HepG2 (cell line): Measurements from ENCODE around the gene CRLF1. TPM values are rescaled to one million over a fixed set of nuclear protein-coding genes. Genes with fewer than 3 reads are reported as not detected.

Source experiments
- ATF1 ChIP-seq: IDR thresholded peaks from 2 replicates; pipeline ENCODE4 v1.6.1; 2016; ENCODE audit warnings: mild to moderate bottlenecking, control low read depth
- CBFB ChIP-seq: sonication (generic); formaldehyde crosslinking; IDR thresholded peaks from 2 replicates; pipeline ENCODE4 v1.4.0; 2020; ENCODE audit warnings: missing genetic modification reagents
- CREB1 ChIP-seq, 2 experiments: fragments of 450-650 bp in 1 of 2; IDR thresholded peaks; 2 replicates each; pipeline ENCODE4 v1.6.1; 2016 to 2017; ENCODE audit warnings: control low read depth in 1 of 2, mild to moderate bottlenecking in 1 of 2, missing compliant biosample characterization in 1 of 2, missing genetic modification characterization in 1 of 2
- FOXK1 ChIP-seq: sonication (generic); formaldehyde crosslinking; IDR thresholded peaks from 2 replicates; pipeline ENCODE4 v1.4.0; 2020; ENCODE audit warnings: low read depth, missing genetic modification reagents, borderline replicate concordance
- GATAD1 ChIP-seq: IDR thresholded peaks from 2 replicates; pipeline ENCODE4 v1.6.1; 2016; ENCODE audit warnings: missing genetic modification reagents, missing compliant biosample characterization
- HDAC1 ChIP-seq: sonication (generic); formaldehyde crosslinking; IDR thresholded peaks from 2 replicates; pipeline ENCODE4 v1.5.1; 2020; ENCODE audit warnings: mild to moderate bottlenecking, missing genetic modification reagents
- NFATC3 ChIP-seq: sonication (generic); formaldehyde crosslinking; IDR thresholded peaks from 2 replicates; pipeline ENCODE4 v1.5.1; 2020; ENCODE audit warnings: mild to moderate bottlenecking, missing genetic modification reagents
- PITX1 ChIP-seq: sonication (generic); formaldehyde crosslinking; IDR thresholded peaks from 2 replicates; pipeline ENCODE4 v1.5.1; 2020; ENCODE audit warnings: mild to moderate bottlenecking, missing genetic modification reagents
- TAF15 ChIP-seq: fragments of 200-400 bp; formaldehyde crosslinking; IDR thresholded peaks from one replicate; pipeline ENCODE4 v1.6.1; 2018; ENCODE audit warnings: mild to moderate bottlenecking, low read depth, low read length; ENCODE audit not compliant: poor library complexity, severe bottlenecking
- TRAFD1 ChIP-seq: sonication (generic); formaldehyde crosslinking; IDR thresholded peaks from 2 replicates; pipeline ENCODE4 v1.5.1; 2020; ENCODE audit warnings: missing genetic modification reagents, mild to moderate bottlenecking, borderline replicate concordance
- YEATS4 ChIP-seq: sonication (generic); formaldehyde crosslinking; IDR thresholded peaks from 2 replicates; pipeline ENCODE4 v1.4.0; 2020; ENCODE audit warnings: missing genetic modification reagents, borderline replicate concordance
- ZBTB25 ChIP-seq: IDR thresholded peaks from 2 replicates; pipeline ENCODE4 v1.6.1; 2018; ENCODE audit warnings: missing genetic modification reagents
- ZBTB4 ChIP-seq: sonication (generic); formaldehyde crosslinking; IDR thresholded peaks from 2 replicates; pipeline ENCODE4 v1.4.0; 2020; ENCODE audit warnings: missing genetic modification reagents, mild to moderate bottlenecking, borderline replicate concordance
- ZFX ChIP-seq: sonication (generic); formaldehyde crosslinking; IDR thresholded peaks from 2 replicates; pipeline ENCODE4 v1.4.0; 2020; ENCODE audit warnings: mild to moderate bottlenecking, low read depth, missing genetic modification reagents, moderate library complexity
- ZNF264 ChIP-seq: sonication (generic); formaldehyde crosslinking; IDR thresholded peaks from 2 replicates; pipeline ENCODE4 v1.4.0; 2020; ENCODE audit warnings: missing genetic modification reagents
- ZNF557 ChIP-seq: sonication (generic); formaldehyde crosslinking; IDR thresholded peaks from 2 replicates; pipeline ENCODE4 v1.4.0; 2020; ENCODE audit warnings: missing genetic modification reagents
- ZNF563 ChIP-seq: sonication (generic); formaldehyde crosslinking; IDR thresholded peaks from 2 replicates; pipeline ENCODE4 v1.8.0; 2022; ENCODE audit warnings: mild to moderate bottlenecking, moderate library complexity, missing genetic modification reagents
- polyA plus RNA-seq, 8 experiments: library from polyadenylated mRNA; depleted of rRNA in 3 of 8; stranded (reverse) in 7 of 8; unstranded in 1 of 8; fragments of >200 nt; fragmentation: Illumina TruSeq in 4 of 8; extraction: Trizol in 4 of 8; gene quantifications; 2 replicates each; pipeline versions ENCODE4 v1.2.1 to v1.2.3, GENCODE V29; 2011 to 2016; ENCODE audit warnings: low read depth in 4 of 8, missing spikeins in 1 of 8, mixed read lengths in 1 of 8; ENCODE audit not compliant: insufficient read depth in 1 of 8
- total RNA-seq, 5 experiments: library from RNA; depleted of rRNA; stranded (reverse); fragments of >200 nt; fragmentation: Illumina TruSeq; extraction: Trizol; gene quantifications; 2 replicates each; pipeline ENCODE4 v1.2.3, GENCODE V29; 2016; ENCODE audit warnings: low read depth in 1 of 5
- TF ChIP-seq, protein P1 (sequence below): sonication (generic); formaldehyde crosslinking; IDR thresholded peaks from 2 replicates; pipeline ENCODE4 v1.4.0; 2020; ENCODE audit warnings: missing genetic modification reagents
- TF ChIP-seq, protein P2 (sequence below): sonication (generic); formaldehyde crosslinking; IDR thresholded peaks from 2 replicates; pipeline ENCODE4 v1.5.0; 2020; ENCODE audit warnings: missing genetic modification reagents

CRLF1 gene
- total and polyA plus RNA-seq, 2 of the 13 experiments (the other 11 are each of a cell fraction or from before 2014, with no cell fraction given), result 217 to 296 TPM

DNA sequence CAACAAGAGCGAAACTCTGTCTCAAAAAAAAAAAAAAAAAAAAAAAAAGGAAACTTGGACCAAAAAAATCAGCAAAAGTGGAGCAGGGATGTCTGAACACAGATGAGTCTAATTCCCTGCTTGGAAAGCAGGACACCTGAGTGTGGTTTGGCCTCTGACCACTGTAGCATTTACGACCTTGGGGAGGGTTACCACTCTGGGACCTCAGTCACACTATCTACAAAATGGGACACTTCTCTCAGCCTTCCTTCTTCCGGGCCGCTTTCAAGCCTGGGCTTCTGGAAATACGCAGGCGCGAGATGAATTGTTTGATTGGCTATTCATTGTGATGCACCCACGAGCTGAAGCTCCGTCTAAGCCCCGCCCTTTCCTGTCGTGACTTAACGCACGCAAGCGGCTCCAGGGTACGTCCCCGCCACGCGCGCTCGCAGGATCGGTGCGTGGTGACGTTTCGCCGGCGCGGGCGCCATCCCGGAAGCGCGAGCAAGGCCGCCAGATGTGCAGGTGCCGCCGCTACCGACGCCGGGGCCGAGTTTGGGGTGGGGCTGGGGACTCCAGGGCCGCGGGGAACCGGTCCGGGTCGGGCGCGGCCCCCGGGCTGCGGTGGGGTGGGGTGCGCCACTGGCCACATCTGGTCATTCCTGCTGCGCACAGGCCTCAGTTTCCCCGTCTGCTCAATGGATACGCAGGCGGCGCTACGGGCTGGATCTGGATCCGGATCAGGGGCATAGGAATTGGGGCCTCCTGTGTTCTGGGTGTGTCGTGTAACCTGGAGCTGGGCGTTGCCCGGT lies 49.0 kb downstream of the CRLF1 start, which contains the start of gene KXD1 (continued):
- TF ChIP-seq ZBTB25 (CRISPR knock-in tag) (peak; percentile 84; the same call in 1 of the 2 replicates), FOXK1 (0 out of 2 replicates have a peak, but pooled peaks have one; percentile 34), ATF1 (CRISPR knock-in tag) (peak; percentile 78), ZNF264 (no peak), CBFB (CRISPR knock-in tag) (peak; percentile 17; the same call in 1 of the 2 replicates), ZBTB4 (0 out of 2 replicates have a peak, but pooled peaks have one; percentile 20), ZNF563 (peak; percentile 74; the same call in 1 of the 2 replicates), TAF15 (no peak), TRAFD1 (no peak; the same call in 1 of the 2 replicates), ZNF557 (CRISPR knock-in tag) (no peak), PITX1 (CRISPR knock-in tag) (peak; percentile 56; the same call in 1 of the 2 replicates), CREB1 (IDR thresholded peaks at IDR 0.05) (peak; percentile 81), CREB1 (CRISPR knock-in tag; IDR thresholded peaks at IDR 0.05) (peak; percentile 89), HDAC1 (peak; percentile 94), ZFX (CRISPR knock-in tag) (peak; percentile 83), YEATS4 (peak; percentile 68; the same call in 1 of the 2 replicates), GATAD1 (CRISPR knock-in tag) (peak; percentile 87), NFATC3 (no peak)
- TF ChIP-seq, protein P1, sequence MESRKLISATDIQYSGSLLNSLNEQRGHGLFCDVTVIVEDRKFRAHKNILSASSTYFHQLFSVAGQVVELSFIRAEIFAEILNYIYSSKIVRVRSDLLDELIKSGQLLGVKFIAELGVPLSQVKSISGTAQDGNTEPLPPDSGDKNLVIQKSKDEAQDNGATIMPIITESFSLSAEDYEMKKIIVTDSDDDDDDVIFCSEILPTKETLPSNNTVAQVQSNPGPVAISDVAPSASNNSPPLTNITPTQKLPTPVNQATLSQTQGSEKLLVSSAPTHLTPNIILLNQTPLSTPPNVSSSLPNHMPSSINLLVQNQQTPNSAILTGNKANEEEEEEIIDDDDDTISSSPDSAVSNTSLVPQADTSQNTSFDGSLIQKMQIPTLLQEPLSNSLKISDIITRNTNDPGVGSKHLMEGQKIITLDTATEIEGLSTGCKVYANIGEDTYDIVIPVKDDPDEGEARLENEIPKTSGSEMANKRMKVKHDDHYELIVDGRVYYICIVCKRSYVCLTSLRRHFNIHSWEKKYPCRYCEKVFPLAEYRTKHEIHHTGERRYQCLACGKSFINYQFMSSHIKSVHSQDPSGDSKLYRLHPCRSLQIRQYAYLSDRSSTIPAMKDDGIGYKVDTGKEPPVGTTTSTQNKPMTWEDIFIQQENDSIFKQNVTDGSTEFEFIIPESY (CRISPR knock-in tag), result peak; percentile 11; the same call in 1 of the 2 replicates
- TF ChIP-seq, protein P2, sequence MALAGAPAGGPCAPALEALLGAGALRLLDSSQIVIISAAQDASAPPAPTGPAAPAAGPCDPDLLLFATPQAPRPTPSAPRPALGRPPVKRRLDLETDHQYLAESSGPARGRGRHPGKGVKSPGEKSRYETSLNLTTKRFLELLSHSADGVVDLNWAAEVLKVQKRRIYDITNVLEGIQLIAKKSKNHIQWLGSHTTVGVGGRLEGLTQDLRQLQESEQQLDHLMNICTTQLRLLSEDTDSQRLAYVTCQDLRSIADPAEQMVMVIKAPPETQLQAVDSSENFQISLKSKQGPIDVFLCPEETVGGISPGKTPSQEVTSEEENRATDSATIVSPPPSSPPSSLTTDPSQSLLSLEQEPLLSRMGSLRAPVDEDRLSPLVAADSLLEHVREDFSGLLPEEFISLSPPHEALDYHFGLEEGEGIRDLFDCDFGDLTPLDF (CRISPR knock-in tag), result peak; percentile 75; the same call in 1 of the 2 replicates
